HEK293T (cell line): ENCODE results near the gene TPD52L1.

ENCODE experiments used
- CTCF ChIA-PET: fragments of 350-600 bp; formaldehyde crosslinking; extraction: SDS; loops from one replicate; lab custom pipeline; 2021; ENCODE audit warnings: antibody characterized with exemption, inconsistent platforms; lab: Yijun Ruan, JAX
- POLR2A ChIA-PET: fragments of 350-600 bp; formaldehyde crosslinking; extraction: SDS; loops from one replicate; lab custom pipeline; 2020; ENCODE audit warnings: antibody characterized with exemption, inconsistent platforms; lab: Yijun Ruan, JAX
- DNase-seq: peaks from one replicate; pipeline ENCODE4 v3.0.0; 2012; ENCODE audit warnings: mixed read lengths; ENCODE audit errors: extremely low spot score
- ARNT ChIP-seq: fragments of 450-650 bp; IDR thresholded peaks from 2 replicates; pipeline ENCODE4 v1.6.1; 2017; ENCODE audit warnings: mild to moderate bottlenecking
- BHLHE40 ChIP-seq: fragments of 450-650 bp; IDR thresholded peaks from 2 replicates; pipeline ENCODE4 v1.6.1; 2016; ENCODE audit warnings: mild to moderate bottlenecking, moderate library complexity, borderline replicate concordance
- CTBP1 ChIP-seq: fragments of 450-650 bp; IDR thresholded peaks from 2 replicates; pipeline ENCODE4 v1.6.1; 2016; ENCODE audit warnings: borderline replicate concordance
- ELF4 ChIP-seq: fragments of 450-650 bp; IDR thresholded peaks from 2 replicates; pipeline ENCODE4 v1.6.1; 2017; ENCODE audit warnings: antibody characterized with exemption
- FOXK2 ChIP-seq: fragments of 450-650 bp; IDR thresholded peaks from 2 replicates; pipeline ENCODE4 v1.6.1; 2016; ENCODE audit warnings: mild to moderate bottlenecking
- FOXM1 ChIP-seq: fragments of 450-650 bp; IDR thresholded peaks from 2 replicates; pipeline ENCODE4 v1.6.1; 2017; ENCODE audit warnings: mild to moderate bottlenecking, borderline replicate concordance
- HDGF ChIP-seq: fragments of 450-650 bp; IDR thresholded peaks from 2 replicates; pipeline ENCODE4 v1.6.1; 2017; ENCODE audit warnings: antibody characterized with exemption, borderline replicate concordance
- L3MBTL2 ChIP-seq: fragments of 450-650 bp; conservative IDR thresholded peaks from 2 replicates; pipeline ENCODE4 v1.6.1; 2016; ENCODE audit warnings: mild to moderate bottlenecking
- LEF1 ChIP-seq: fragments of 450-650 bp; IDR thresholded peaks from 2 replicates; pipeline ENCODE4 v1.6.1; 2017; ENCODE audit warnings: mild to moderate bottlenecking, borderline replicate concordance
- NFRKB ChIP-seq: fragments of 450-650 bp; IDR thresholded peaks from 2 replicates; pipeline ENCODE4 v1.6.1; 2016; ENCODE audit warnings: mild to moderate bottlenecking, moderate library complexity
- SP1 ChIP-seq: fragments of 450-650 bp; IDR thresholded peaks from 2 replicates; pipeline ENCODE4 v1.6.1; 2017
- SUZ12 ChIP-seq: fragments of 450-650 bp; IDR thresholded peaks from 2 replicates; pipeline ENCODE4 v1.6.1; 2016; ENCODE audit warnings: mild to moderate bottlenecking
- TARDBP ChIP-seq: fragments of 450-650 bp; IDR thresholded peaks from 2 replicates; pipeline ENCODE4 v1.6.1; 2016
- ZNF384 ChIP-seq: fragments of 450-650 bp; IDR thresholded peaks from 2 replicates; pipeline ENCODE4 v1.6.1; 2016
- TF ChIP-seq, protein P1 (sequence below): fragments of 450-650 bp; IDR thresholded peaks from 2 replicates; pipeline ENCODE4 v1.6.1; 2016

The TPD52L1 gene

GRCh38 chr6:125304970-125305660, 151.5 kb downstream of the TPD52L1 start:
- ChIA-PET POLR2A (interaction anchor here (1.4 kb wide), 1 partner anchor 476 kb away, joined by 4 read pairs; no protein-coding TSS in a partner anchor), CTCF (interaction anchor here (0.5 kb wide), 1 partner anchor 1994 kb away, joined by 3 read pairs; no protein-coding TSS in a partner anchor)
- DNase-seq: no peak
- TF ChIP-seq FOXK2 (no peak), BHLHE40 (no peak), ZNF384 (no peak), SP1 (no peak), SUZ12 (no peak), CTBP1 (no peak), FOXM1 (no peak), ARNT (no peak), TARDBP (no peak)
- TF ChIP-seq, protein P1, sequence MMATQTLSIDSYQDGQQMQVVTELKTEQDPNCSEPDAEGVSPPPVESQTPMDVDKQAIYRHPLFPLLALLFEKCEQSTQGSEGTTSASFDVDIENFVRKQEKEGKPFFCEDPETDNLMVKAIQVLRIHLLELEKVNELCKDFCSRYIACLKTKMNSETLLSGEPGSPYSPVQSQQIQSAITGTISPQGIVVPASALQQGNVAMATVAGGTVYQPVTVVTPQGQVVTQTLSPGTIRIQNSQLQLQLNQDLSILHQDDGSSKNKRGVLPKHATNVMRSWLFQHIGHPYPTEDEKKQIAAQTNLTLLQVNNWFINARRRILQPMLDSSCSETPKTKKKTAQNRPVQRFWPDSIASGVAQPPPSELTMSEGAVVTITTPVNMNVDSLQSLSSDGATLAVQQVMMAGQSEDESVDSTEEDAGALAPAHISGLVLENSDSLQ: no peak

GRCh38 chr6:125306756-125307149, 153.2 kb downstream of the TPD52L1 start:
- POLR2A ChIA-PET: interaction anchor here (1.0 kb wide), 1 partner anchor 474 kb away, joined by 4 read pairs; no protein-coding TSS in a partner anchor

DNA sequence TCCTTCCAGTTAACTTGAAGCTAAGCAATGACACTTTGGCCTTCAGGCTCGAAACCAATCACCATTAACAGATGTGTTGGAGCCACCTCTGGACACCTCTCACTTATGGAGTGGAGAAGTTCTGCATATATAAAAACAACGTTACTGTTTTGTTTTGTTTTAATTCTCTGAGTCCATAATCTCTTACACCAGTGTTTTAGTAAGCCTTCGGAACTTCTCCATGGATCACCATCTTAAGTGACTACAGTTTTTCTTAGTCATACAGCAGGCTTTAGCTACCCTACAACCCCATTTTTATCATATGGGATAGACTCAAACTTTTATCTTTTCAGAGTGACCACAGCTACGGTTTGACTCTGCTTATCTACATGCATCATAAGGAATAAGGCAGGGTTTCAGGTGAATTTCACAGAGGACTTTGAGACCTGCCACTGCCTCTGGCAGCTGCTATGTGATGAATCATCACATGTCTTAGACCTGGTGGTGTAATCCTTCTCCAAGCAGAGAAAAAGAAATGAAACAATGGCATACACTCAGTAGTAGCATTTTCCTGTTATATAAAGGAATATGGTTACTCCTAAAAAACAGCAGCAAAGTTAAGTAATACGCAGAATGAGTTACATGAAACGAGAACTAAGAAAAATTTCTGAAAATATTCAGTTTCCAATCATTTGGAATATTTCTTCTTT, 153.7 kb downstream of the TPD52L1 start:
- POLR2A ChIA-PET: interaction anchor here (1.0 to 1.5 kb wide), 2 partner anchors 474 to 648 kb away, joined by 3 to 4 read pairs; no protein-coding TSS in a partner anchor
- DNase-seq: no peak
- CTCF ChIA-PET: interaction anchor here (0.6 to 0.8 kb wide), 2 partner anchors 441 to 449 kb away, joined by 3 read pairs; no protein-coding TSS in a partner anchor
- TF ChIP-seq NFRKB (no peak), SP1 (no peak), ARNT (no peak), L3MBTL2 (no peak), BHLHE40 (no peak)

More at GRCh38 chr6:125306756-125307149, 153.2 kb downstream of the TPD52L1 start:
- CTCF ChIA-PET: interaction anchor here (0.6 to 0.8 kb wide), 2 partner anchors 441 to 450 kb away, joined by 3 read pairs; no protein-coding TSS in a partner anchor
- no peak for TF ChIP-seq BHLHE40
- TF ChIP-seq FOXK2: no peak
- TF ChIP-seq ZNF384: no peak
- no peak for TF ChIP-seq HDGF
- TF ChIP-seq, protein P1: no peak
- no peak for TF ChIP-seq SP1
- no peak for TF ChIP-seq CTBP1
- no peak for TF ChIP-seq L3MBTL2
- no peak for TF ChIP-seq FOXM1
- TF ChIP-seq TARDBP: no peak
- TF ChIP-seq ELF4: no peak
- no peak for TF ChIP-seq SUZ12
- no peak for TF ChIP-seq LEF1
- no peak for DNase-seq

DNA sequence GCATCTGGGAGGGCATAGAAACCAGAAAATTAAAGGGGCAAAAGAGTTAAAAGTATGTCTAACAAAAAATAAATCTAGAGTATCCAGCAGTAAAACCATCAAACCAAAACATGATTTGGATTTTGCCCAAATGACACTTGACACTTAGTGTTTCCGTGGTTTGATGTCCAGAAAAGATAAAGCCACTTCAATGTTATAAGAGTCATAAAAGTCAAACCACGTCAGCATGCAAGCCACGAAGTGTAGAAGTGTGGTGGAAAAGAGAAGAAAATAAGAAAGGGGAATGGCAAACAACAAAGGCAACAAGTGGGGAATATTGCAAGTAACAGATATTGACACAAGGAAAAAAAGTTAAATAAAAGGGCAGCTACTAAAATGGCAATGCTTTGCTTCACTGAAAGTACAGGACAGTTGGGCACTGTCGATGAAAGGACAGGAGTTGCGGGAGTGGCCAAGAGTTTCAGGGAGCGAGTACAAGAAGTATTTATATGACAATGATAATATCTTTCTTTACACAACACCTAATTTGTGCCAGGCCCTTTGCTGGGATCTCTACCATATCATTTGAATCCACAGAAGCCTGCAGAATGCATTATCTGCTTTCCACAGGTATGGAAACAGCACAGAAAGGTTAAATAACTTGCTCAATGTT, 154.5 kb downstream of the TPD52L1 start:
- POLR2A ChIA-PET: interaction anchor here (1.5 kb wide), 1 partner anchor 648 kb away, joined by 3 read pairs; no protein-coding TSS in a partner anchor
- CTCF ChIA-PET: no interaction called here
- no peak for DNase-seq
- no peak for TF ChIP-seq L3MBTL2
- TF ChIP-seq NFRKB: no peak
- TF ChIP-seq, protein P1: peak; percentile 27; the same call in 1 of the 2 replicates

GRCh38 chr6:125310994-125311649, 157.5 kb downstream of the TPD52L1 start:
- DNase-seq: peak; percentile 65
- ChIA-PET POLR2A (no interaction called here), CTCF (interaction anchor here (0.6 to 1.5 kb wide), 6 partner anchors 29 to 635 kb away, joined by 3 to 5 read pairs (median 4); no protein-coding TSS in a partner anchor)
- no peak for TF ChIP-seq TARDBP
- TF ChIP-seq SUZ12: no peak
- no peak for TF ChIP-seq NFRKB
- TF ChIP-seq, protein P1: no peak
- TF ChIP-seq ELF4: no peak
- no peak for TF ChIP-seq HDGF
- no peak for TF ChIP-seq LEF1
